DOHH2 (cell line): ENCODE results near the gene DCAF10.

Experiments
- EZH2phosphoT487 ChIP-seq: fragments of 200-600 bp; sonication (generic); IDR thresholded peaks from 2 replicates; pipeline ENCODE4 v1.6.1; 2017; ENCODE audit warnings: borderline replicate concordance, mild to moderate bottlenecking, antibody characterized with exemption, low read length, moderate library complexity, mixed read lengths
- TF ChIP-seq, protein P1 (sequence below): fragments of 200-600 bp; sonication (generic); IDR thresholded peaks from one replicate; pipeline ENCODE4 v1.5.1; 2014; ENCODE audit warnings: antibody characterized with exemption, mild to moderate bottlenecking, low read depth, low read length; ENCODE audit not compliant: poor library complexity, severe bottlenecking

DNA sequence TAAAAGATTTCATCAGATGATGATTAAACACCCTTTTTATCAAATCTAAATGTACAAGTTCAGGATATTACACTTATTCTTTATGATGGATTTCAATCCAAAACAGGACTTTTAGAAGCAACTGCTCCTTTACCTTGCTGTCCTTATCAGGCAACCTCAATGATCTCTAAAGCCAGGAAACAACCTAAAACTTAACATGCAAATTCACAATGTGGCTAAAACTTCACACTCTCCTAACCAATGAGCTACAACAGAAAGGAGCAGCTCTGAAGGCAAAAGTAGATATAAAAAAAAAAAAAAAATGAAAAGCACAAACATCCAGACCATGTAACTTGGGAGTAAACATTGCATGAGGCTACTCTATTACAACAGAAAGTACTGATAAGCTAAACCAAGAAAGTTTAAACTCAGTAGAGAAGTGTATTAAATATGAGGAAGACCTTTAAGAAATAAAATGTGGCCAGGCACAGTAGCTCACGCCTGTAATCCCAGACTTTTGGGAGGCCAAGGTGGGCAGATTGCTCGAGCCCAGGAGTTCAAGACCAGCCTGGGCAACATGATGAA lies 80.4 kb downstream of the DCAF10 start:
- TF ChIP-seq, protein P1, sequence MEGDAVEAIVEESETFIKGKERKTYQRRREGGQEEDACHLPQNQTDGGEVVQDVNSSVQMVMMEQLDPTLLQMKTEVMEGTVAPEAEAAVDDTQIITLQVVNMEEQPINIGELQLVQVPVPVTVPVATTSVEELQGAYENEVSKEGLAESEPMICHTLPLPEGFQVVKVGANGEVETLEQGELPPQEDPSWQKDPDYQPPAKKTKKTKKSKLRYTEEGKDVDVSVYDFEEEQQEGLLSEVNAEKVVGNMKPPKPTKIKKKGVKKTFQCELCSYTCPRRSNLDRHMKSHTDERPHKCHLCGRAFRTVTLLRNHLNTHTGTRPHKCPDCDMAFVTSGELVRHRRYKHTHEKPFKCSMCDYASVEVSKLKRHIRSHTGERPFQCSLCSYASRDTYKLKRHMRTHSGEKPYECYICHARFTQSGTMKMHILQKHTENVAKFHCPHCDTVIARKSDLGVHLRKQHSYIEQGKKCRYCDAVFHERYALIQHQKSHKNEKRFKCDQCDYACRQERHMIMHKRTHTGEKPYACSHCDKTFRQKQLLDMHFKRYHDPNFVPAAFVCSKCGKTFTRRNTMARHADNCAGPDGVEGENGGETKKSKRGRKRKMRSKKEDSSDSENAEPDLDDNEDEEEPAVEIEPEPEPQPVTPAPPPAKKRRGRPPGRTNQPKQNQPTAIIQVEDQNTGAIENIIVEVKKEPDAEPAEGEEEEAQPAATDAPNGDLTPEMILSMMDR: no peak
- TF ChIP-seq EZH2phosphoT487: no peak
